HG03558 (cell line): ENCODE results near the gene TMEM91.
"Not testable (repeated sequence)": the region's sequence is repeated elsewhere in the genome, so short reads cannot be mapped to it uniquely, and the experiment has no call there.

Experiments used
- ATAC-seq: cut with Tn5 transposase; IDR thresholded peaks from one replicate; pipeline ENCODE4 v1.9.1; 2021; ENCODE audit warnings: moderate number of reproducible peaks; ENCODE audit not compliant: unreplicated experiment; ENCODE audit errors: extremely low read depth

TMEM91 gene

GRCh38 chr19:41352609-41353465 is 23.5 kb upstream of the TMEM91 start:
- ATAC-seq, result no peak

GRCh38 chr19:41353466-41354342 is 22.6 kb upstream of the TMEM91 start, which contains the start of gene TGFB1:
Gene TGFB1 (minus strand): TSS chr19:41353922. CDS start chr19:41353044, 878 bp downstream.
- ATAC-seq, result no peak

- no peak for ATAC-seq
Observed at GRCh38 chr19:41354343-41354953, 21.9 kb upstream of the TMEM91 start.

GRCh38 chr19:41355035-41355434 is 21.3 kb upstream of the TMEM91 start:
- no peak for ATAC-seq

GRCh38 chr19:41355802-41356201 is 20.5 kb upstream of the TMEM91 start:
- ATAC-seq, result no peak

- no peak for ATAC-seq
Observed at GRCh38 chr19:41356984-41357739, 19.2 kb upstream of the TMEM91 start.

- no peak for ATAC-seq
Observed at GRCh38 chr19:41357746-41358145, 18.6 kb upstream of the TMEM91 start.

- ATAC-seq, result no peak
Observed at GRCh38 chr19:41359741-41360140, 16.6 kb upstream of the TMEM91 start.

- no peak for ATAC-seq
Observed at GRCh38 chr19:41362143-41362847, 14.0 kb upstream of the TMEM91 start.

GRCh38 chr19:41363371-41363752 is 13.0 kb upstream of the TMEM91 start:
- no peak for ATAC-seq

GRCh38 chr19:41363753-41364523 is 12.4 kb upstream of the TMEM91 start, which contains the start of gene B9D2:
Gene B9D2 (minus strand): TSS chr19:41364149. CDS start chr19:41363519, 630 bp downstream.
- ATAC-seq, result peak; percentile 75

GRCh38 chr19:41364524-41365391 is 11.6 kb upstream of the TMEM91 start:
- ATAC-seq, result no peak

- ATAC-seq, result no peak
Observed at GRCh38 chr19:41366089-41366488, 10.2 kb upstream of the TMEM91 start.

GRCh38 chr19:41367848-41368301 is 8.5 kb upstream of the TMEM91 start:
- no peak for ATAC-seq

GRCh38 chr19:41369769-41370168 is 6.6 kb upstream of the TMEM91 start:
- ATAC-seq, result no peak

- not testable (repeated sequence) for ATAC-seq
Observed at GRCh38 chr19:41371119-41371518, 5.2 kb upstream of the TMEM91 start.

- ATAC-seq, result no peak
Observed at GRCh38 chr19:41371541-41371940, 4.8 kb upstream of the TMEM91 start.
